Middle frontal gyrus (tissue), 1 donor: ENCODE measurements around the gene PLEKHA5.
"Not testable (repeated sequence)": the region's sequence is repeated elsewhere in the genome, so short reads cannot be mapped to it uniquely, and the experiment has no call there.

Source experiments
- DNase-seq: peaks from one replicate; pipeline ENCODE4 v3.0.0-alpha.2; 2015; ENCODE audit warnings: low spot score; ENCODE audit errors: extremely low spot score

PLEKHA5 gene

DNA sequence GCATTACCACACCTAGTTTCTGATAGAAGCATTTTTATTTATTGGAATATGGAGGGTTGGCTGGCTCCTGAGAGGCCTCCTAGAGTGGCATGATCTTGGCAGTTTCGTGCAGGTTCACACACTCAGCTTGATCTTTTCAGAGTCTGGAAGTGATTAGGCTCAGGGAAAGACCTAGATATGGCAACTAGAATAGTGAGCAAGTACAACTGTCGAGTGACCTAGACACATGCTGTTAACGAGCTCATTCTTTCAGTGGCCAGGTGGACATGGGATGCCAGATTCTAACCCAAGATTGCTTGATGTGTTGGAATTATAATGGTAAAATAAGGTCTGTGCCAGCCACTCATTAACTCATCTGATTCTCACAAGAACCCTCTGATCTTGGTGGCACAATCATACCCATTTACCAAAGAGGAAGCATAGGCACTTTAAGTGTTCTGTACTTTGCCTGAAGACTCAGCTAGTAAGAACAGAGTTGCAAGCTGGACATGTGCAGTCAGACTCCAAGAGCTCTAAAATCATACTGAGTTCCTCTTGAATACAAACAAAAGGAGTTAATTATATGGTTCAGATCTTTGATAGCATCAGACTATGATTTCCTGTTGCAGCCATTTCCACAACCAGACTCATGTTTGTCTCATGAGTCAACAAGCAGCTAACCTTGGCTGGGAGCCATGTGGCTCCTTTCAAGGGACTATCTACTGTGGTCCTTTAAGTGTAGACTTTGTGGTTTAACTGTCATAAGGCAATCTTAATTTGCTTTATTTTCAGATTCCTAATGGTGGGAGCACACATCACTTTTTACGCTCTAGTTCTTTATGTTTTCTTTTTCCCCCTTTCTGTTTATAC, 144.2 kb downstream of the PLEKHA5 start:
- no peak for DNase-seq

- DNase-seq, result no peak
These were observed 147.2 kb downstream of the PLEKHA5 start for GRCh38 chr12:19276767-19277166.

GRCh38 chr12:19277711-19278110, 148.2 kb downstream of the PLEKHA5 start:
- DNase-seq, result no peak

- DNase-seq, result no peak
These were observed 148.9 kb downstream of the PLEKHA5 start for GRCh38 chr12:19278407-19278806.

DNA sequence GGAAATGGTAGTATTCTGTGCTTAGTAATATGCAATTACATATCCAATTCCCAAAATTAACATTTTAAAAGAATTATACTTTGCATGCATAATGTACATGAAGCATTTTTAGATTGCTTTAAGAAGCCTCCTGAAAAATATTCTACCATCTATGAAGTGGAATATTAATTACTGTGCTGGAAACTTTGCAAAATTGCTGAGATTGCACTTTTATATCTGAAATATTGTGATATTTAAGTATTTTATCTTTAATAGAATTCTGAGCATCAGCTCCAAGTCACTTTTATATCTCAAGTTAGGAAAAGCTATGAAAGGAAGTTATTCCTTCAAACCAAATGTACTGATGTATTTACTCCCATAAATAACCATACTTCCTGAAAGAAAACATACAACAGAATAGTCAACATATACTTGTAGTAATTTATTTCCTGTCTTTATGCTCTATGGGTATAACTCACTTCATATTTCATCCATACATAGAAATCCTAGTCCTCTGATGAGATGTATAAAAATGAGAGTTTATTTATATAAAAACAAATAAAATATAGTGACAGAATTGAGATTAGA, 152.7 kb downstream of the PLEKHA5 start:
- no peak for DNase-seq

- DNase-seq, result no peak
These were observed 155.1 kb downstream of the PLEKHA5 start for GRCh38 chr12:19284658-19285057.

GRCh38 chr12:19285793-19286448, 156.4 kb downstream of the PLEKHA5 start:
- DNase-seq, result no peak

GRCh38 chr12:19287302-19287701, 157.8 kb downstream of the PLEKHA5 start:
- DNase-seq, result no peak

DNA sequence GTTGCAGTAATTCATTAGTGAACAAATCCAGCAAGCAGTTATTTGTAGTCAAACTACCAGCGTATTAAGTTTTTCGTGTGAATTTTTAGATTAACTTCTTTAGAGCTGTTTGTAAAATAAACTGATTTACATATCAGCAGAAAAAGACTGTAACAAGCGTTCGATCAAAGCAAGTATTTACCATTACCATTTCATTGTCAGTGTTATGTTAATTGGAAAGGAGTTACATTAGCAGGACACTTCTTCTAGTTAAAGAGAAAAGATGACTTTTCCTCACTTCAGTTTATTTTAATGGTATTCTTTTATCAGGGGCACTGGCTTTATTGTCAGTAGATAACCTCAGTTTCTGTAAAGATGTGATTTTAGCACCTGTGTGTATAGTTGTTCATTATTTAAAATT, 158.6 kb downstream of the PLEKHA5 start:
- no peak for DNase-seq

DNA sequence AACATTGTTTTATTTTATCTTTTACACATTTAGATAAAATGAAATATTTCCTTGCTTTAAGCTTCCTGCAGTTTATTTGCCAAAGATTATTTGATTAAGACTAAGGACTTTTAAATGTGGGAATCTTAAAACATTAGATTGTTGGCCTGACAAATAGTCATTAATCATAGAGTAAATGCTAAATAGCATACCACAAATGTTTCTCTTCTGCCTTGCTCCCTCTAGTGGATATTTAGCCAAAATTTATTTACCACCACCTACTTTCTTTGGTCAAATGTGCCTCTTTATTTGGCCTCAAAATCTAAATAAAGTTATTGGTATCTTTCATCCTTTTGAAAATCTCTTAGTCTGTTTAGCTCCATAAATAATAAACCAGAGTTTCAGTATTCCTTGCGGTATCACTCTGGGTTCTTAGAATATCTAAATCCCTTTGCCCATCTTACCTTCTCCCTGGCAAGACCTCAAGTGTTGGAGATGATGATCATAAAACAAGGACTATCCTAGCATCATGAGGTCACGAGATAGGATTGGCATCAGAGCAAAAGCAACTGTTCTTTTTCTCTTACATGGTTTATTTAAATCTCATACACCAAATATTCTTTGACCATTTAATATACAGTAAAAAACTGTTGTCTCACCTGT, 159.2 kb downstream of the PLEKHA5 start:
- DNase-seq, result no peak

- DNase-seq, result peak; percentile 49
These were observed 169.5 kb downstream of the PLEKHA5 start for GRCh38 chr12:19298836-19299605.

DNA sequence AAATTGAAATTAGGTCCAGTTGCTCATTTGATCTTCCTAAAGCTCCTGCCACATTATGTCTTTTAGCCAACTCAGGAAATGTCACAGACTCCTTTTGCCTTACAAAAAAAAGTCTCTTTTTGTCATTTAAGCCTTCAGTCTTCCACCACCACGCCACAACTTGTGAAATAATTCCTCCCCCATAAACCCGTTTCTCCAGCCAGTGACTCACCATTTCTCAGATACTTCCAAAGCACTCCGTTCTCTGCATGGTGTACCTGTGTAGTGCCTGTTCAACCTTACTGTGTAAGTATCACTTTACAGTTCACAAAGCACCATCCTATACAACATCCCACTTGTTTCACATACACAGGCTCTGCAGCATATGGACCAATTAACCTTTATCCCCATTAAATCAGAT, 170.2 kb downstream of the PLEKHA5 start:
- peak; percentile 14 for DNase-seq

DNA sequence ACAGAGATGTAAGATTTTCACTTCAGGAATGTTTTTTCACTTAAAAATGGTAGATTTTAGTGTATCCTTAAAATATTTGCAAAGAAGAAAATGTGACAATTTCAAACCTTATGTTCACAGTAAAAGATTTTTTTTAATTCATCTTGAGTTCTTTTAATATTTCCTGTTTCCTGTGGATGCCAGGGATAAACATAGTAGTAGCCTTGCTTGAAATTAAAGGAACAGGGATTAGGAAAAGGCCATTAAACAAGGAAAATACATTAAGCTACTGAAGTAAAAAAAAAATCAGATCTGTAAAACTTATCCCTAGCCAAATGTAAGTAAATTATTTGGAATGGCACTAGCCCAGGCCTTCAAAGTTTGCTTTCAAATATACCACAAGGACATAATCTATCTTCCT, 171.7 kb downstream of the PLEKHA5 start:
- no peak for DNase-seq

GRCh38 chr12:19301688-19302087, 172.2 kb downstream of the PLEKHA5 start:
- DNase-seq, result no peak

- no peak for DNase-seq
These were observed 172.6 kb downstream of the PLEKHA5 start for GRCh38 chr12:19302100-19302640.

GRCh38 chr12:19303496-19303895, 174.0 kb downstream of the PLEKHA5 start:
- no peak for DNase-seq

- DNase-seq, result no peak
These were observed 174.7 kb downstream of the PLEKHA5 start for GRCh38 chr12:19304149-19304750.

DNA sequence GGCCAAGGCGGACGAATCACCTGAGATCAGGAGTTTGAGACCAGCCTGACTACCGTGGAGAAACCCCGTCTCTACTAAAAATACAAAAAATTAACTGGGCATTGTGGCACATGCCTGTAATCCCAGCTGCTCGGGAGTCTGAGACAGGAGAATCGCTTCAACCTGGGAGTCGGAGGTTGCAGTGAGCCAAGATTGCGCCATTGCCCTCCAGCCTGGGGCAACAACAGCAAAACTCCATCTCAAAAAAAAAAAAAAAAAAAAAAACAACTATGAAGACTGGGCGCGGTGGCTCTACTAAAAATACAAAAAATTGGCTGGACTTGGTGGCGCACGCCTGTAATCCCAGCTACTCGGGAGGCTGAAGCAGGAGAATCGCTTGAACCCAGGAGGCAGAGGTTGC, 176.1 kb downstream of the PLEKHA5 start:
- DNase-seq, result not testable (repeated sequence)

DNA sequence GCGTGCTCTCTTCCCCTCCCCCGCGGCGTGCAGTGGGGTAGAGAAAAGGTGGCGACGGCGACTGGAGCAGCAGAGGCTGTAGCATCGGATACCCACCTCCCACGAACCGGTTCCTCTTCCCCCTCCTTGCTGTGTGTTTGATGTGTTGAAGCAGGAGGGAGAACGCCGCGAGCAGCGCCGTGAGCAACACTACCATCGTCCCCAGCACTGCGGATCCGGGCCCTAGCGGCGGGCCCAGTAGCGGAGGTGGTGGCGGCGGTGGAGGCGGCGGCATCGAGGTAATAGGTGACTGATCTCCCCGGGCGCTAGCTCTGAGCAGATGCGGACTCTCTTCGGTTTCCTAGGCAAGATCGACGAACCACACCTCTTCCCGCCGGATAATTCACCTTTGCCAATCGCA, 176.8 kb downstream of the PLEKHA5 start:
- DNase-seq, result no peak

- no peak for DNase-seq
These were observed 177.9 kb downstream of the PLEKHA5 start for GRCh38 chr12:19307451-19307850.

- no peak for DNase-seq
These were observed 181.6 kb downstream of the PLEKHA5 start for GRCh38 chr12:19311165-19311564.
